SKM-1 (cell line): ENCODE data around the gene MAML1.
"Not testable (repeated sequence)": the region's sequence is repeated elsewhere in the genome, so short reads cannot be mapped to it uniquely, and the experiment has no call there.

Experiments
- DNase-seq: peaks from one replicate; lab custom pipeline; 2025; ENCODE audit not compliant: unreplicated experiment; lab: John Stamatoyannopoulos, UW

MAML1 gene

GRCh38 chr5:179732412-179732917 lies at the start of gene MAML1:
Gene MAML1, plus strand, starts transcription at chr5:179732822. Its CDS starts 291 bp downstream, at chr5:179733113.
- DNase-seq = peak; percentile 99

DNA sequence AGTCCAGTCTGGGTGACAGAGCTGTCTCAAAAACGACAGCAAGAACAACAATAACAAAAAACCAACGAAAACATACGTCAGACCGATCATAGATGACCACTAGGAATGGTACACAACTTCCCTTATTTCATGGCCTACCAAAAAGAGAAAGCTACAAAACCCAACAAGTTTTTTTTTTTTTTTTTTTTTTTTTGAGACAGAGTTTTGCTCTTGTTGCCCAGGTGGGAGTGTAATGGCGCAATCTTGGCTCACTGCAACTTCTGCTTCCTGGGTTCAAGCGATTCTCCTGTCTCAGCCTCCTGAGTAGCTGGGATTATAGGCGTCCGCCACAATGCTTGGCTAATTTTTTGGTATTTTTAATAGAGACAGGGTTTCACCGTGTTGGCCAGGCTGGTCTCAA lies 43.4 kb upstream of the MAML1 start:
- not testable (repeated sequence) for DNase-seq

- no peak for DNase-seq
Measured at GRCh38 chr5:179694561-179694960, 38.1 kb upstream of the MAML1 start.

DNA sequence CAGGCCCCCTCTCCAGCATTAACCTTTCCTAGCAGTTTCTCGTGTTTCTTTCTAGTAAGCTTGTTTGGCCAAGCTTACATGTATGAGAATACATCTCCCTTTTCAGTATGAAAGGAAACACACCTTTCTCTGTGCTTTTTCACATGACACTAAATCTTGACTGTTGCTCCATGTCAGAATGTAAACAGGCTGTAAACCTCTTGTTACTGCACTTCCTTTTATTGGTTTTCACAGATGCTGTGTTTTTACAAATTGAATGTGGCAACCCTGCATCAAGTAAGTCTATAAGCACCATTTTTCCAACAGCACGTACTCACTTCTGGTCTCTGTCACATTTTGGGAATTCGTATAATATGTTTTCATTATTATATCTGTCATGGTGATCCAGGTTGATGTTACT lies 36.0 kb upstream of the MAML1 start:
- no peak for DNase-seq

GRCh38 chr5:179697108-179697507 lies 35.5 kb upstream of the MAML1 start:
- DNase-seq = no peak

- not testable (repeated sequence) for DNase-seq
Measured at GRCh38 chr5:179697543-179697942, 35.1 kb upstream of the MAML1 start.

DNA sequence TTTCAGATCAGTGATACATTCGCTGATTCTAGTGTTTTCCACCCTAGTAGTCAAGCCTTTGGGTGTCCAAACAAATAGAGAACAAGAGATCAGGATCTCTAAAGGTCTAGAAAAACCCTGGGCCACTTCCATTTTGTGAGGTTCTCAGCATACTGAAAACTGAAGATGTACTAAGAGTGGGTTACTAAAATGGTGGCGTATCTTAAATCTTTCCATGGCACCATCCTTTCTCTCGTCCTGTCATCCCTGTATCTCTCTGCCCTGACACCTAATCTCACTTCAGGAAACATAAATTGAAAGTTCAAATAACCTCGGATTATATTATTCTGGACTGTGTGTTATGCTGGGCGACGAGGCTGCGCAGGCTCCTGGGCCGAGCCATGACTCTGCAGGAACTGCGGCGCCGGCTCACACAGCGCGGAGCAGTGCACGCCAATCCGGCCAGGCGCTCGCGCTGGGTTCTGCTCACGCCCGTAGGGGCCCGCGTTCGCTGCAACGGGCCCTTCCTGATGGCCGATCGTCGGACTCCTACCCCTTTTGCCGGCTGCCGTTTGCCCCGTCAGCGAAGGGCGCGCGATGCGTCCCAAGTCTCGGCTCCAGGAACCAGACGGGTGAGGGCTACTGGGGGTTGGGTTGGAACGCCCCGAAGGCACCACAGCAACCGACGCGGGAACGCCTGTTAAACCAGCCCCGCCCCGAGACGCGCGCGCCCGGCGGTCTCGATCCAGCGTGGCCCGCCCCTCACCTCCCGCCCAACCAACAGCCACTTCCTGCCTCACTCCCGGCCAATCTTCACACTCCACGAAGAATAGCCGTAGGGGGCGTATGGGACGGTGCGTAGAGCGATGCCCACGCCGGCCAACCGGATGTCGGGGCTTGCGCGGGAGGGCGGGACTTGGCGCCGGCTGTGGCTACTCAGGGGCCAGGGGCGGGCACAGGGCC lies 34.4 kb upstream of the MAML1 start:
- peak; percentile 98 for DNase-seq

GRCh38 chr5:179698935-179699615 lies 33.5 kb upstream of the MAML1 start, which contains the start of gene CANX:
Gene CANX, plus strand, starts transcription at chr5:179698967. Its CDS starts 6,715 bp downstream, at chr5:179705682.
- no peak for DNase-seq

- no peak for DNase-seq
Measured at GRCh38 chr5:179699616-179700237, 32.9 kb upstream of the MAML1 start.

DNA sequence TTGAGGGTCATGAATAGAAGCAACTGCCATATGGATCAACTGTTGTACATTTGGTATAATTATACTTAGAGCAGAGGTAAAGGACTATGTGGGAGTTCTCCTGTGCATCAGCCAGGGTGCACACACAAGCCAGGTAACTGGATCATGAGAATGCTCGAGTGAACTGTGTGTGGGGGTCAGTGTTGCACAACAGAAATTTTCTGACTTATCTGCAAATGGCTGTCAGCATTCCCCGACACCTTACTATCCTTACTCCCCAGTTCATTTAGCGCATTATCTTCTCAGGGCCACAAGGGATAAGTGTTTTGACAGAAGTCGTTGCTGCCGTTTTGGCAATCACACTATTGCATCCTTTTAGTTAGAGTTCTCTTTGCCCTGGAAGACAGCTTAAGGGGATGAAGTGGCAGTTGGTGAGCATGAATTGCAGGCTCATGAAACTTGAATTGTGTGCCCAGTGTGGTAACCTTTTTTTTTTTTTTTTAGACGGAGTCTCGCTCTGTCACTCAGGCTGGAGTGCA lies 32.2 kb upstream of the MAML1 start:
- no peak for DNase-seq

- no peak for DNase-seq
Measured at GRCh38 chr5:179716286-179716685, 16.3 kb upstream of the MAML1 start.

- DNase-seq = no peak
Measured at GRCh38 chr5:179720222-179720621, 12.4 kb upstream of the MAML1 start.

DNA sequence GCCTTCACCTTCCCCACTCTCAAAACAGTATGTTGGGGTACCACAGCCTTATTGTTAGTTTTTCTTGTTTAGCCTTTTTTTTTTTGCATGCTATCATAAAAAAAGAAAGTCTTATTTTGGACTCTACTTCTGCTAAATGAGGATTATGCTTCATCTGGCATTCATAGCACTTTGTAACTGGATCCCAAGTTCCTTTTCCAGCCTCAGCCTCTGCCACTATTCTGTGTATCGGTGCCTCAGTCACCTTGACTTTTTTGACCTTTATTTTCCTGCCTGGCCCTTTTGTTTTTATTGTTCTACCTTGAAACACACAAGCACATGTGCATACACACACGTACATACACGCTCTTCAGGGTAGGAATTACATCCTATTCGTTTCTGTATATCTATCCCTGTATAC lies 8.5 kb upstream of the MAML1 start:
- no peak for DNase-seq

DNA sequence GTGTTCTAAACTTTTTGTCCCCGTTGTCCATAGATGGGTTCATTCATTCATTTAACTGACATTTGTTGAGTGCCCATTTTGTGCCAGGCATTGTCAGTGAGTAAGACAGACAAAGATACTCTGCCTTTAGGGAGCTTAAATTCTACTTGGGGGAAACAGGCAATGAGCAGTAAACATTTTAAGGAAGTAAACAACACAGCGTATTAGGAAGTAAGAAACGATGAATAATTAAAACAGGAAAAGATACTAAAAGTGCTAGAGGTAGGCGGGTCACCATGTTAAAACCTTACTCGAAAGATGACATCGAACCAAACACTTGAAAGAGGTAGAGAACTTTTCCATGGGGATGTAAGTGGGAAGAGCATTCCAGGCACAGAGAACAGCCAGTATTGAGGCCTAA lies 5.5 kb upstream of the MAML1 start:
- DNase-seq = no peak

DNA sequence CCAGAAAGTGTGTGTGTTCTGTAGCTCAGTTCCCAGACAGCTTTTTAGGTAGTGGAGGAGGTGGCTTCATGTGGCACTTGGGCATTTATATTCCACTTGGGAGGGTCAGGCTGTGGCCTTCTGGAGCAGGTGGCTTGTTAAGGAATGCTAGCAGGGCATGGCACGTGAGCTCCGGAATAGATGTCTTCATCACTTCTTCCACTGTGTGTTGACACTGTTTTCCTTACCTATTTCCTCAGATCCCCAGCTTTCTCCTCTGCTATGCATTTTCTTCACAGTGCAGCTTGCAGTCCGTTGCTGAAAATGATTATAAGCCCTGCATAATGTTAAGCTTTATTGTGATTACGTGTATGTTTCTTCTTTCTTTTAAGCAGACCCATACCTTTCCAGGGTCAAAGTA lies 3.3 kb upstream of the MAML1 start:
- no peak for DNase-seq

- DNase-seq = no peak
Measured at GRCh38 chr5:179729727-179730126, 2.9 kb upstream of the MAML1 start.

- no peak for DNase-seq
Measured at GRCh38 chr5:179730356-179730755, 2.3 kb upstream of the MAML1 start.

GRCh38 chr5:179730852-179731251 lies 1.8 kb upstream of the MAML1 start:
- no peak for DNase-seq

- peak; percentile 65 for DNase-seq
Measured at GRCh38 chr5:179731791-179732411, 721 bp upstream of the MAML1 start.

- no peak for DNase-seq
Measured at GRCh38 chr5:179732918-179733771, 523 bp downstream of the MAML1 start.
